SHP77 treated with DMSO at 0.1 percent for 48 hours (cell line): ENCODE results near the gene XNDC1N.
"Not testable (repeated sequence)": the region's sequence is repeated elsewhere in the genome, so short reads cannot be mapped to it uniquely, and the experiment has no call there.

Source experiments
- DNase-seq: peaks from one replicate; lab custom pipeline; 2025; lab: John Stamatoyannopoulos, UW

The XNDC1N gene

DNA sequence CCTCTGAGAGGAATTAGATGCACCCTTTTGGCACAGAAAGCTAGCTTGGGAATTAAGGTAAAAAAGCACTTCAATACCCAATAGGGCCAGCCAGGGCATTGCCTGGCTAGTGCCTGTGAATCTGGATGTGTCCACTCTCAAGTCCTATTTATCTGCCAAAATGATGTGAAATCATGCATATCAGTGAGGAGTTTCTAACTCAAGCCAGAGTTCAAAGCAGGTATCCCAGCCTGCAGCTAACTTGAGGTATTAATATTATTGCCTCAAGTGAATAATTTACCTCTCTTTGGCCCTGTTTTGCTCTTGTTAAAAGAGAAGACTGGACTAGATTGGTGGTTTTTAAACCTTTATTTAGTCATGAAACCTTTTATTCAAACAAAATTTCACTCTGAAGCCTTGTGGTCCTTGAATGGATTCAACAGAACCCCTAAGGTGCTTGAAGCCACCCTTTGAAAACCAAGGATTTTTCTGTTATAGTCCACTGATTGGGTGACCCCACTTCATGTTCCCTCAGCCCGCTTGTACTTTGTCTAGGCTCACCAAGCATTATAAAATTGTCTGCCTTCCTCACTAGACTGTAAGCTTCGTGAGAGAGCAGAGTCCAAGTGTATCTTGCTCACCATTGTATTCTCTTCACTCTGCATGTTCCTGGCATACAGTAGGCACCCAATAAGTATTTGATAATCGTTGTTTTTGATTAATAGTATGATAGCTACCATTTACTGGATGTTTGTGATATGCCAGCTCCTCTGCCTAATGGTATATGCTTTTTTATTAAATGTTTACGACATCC, 4.9 kb upstream of the XNDC1N start:
- DNase-seq: no peak

DNA sequence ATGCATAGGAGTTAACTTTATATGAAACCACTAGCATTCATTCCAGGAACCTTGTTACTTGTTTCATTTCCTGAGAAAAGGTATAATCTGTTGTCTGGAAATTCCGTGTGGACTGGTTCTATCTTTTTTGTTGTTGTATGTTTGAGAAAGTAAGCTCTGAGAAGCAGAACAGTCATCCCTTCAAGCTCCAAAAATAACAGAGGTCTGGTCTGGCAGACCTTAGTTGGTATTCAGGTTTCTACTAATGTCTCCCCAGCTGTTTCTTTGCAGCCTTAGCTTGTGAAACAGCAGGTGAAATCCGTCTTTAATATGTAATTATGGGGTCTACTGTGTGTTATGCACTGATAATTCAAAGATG, 2.8 kb upstream of the XNDC1N start:
- DNase-seq: no peak

DNA sequence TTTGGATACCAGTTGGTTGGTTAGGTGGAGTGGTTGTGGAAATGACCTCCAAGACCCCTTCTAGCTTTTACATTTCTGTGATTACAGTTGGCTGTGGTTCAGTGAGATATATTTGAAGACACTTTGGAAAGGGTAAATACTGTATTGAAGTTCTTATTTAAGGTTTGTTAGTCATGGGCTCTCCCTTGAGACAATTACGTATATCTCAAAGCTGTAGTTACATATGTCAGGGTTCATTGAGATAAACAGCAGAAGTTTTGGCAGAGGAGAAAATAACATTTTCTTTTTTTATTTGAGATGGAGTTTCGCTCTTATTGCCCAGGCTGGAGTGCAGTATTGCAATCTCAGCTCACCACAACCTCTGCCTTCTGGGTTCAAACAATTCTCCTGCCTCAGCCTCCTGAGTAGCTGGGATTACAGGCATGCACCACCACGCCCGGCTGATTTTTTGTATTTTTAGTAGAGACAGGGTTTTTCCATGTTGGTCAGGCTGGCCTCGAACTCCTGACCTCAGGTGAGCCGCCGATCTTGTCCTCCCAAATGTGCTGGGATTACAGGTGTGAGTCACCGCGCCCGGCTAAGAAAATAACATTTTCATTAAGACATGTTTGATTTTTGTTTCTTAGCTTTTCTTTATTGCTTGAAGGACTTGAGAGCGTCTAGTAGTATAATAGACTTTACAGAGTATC, 2.3 kb upstream of the XNDC1N start:
- DNase-seq: no peak

DNA sequence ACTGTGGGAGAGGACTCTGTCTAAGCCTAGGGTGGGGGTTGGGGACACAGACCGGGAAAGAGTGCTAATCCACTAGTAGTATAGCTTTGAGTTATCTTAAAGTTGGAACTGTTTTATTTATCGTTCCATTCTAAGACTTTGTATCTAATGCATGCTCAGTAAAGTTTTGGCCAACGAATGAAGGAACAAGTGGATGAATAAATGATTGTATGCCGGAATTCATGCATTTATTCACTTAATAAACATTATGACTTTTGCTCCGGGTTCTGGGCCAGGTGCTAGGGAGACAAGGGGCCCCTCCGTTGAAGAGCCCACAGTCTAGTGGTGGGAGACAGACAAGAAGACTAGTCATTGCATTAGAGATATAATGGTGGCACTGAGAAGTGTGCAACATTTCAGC, 1.1 kb upstream of the XNDC1N start:
- DNase-seq: no peak

DNA sequence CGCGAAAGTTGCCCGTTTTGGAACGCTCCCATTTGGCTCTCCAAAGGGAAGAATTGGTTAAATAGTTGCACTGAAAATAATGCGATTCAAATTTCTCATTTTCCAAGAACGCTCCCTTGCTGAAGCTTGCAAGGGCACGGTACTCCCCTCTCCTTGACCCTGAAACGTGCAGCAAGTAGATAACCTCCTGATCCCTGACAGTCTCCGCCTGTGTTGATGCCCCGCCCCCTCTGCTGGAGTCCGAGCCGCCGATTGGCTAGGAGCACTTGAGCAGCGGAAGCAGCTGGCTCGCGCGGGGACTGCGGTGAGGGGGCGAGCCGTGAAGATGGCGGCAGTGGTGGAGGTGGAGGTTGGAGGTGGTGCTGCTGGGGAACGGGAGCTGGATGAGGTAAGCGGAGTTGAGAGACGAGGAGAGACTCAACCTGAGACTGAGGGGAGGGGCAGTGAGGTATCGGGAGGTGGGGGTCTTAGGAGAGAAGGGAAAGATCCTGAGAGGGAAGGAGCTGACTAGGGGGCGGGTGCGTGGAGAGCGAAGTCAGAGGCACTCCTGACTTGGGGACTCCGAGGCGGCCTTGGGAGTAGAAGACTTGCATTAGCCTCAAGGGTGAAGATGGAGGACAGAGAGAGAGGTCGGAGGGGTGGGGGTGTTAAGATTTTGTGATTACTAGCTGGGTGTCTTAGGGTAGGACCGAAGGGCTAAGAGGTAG, 496 bp upstream of the XNDC1N start, which contains the start of gene RNF121:
TSS of gene RNF121 (plus strand) at position 310 of the 707 bp plus-strand sequence. CDS start at position 326, 16 bp downstream.
- peak; percentile 98 for DNase-seq

DNA sequence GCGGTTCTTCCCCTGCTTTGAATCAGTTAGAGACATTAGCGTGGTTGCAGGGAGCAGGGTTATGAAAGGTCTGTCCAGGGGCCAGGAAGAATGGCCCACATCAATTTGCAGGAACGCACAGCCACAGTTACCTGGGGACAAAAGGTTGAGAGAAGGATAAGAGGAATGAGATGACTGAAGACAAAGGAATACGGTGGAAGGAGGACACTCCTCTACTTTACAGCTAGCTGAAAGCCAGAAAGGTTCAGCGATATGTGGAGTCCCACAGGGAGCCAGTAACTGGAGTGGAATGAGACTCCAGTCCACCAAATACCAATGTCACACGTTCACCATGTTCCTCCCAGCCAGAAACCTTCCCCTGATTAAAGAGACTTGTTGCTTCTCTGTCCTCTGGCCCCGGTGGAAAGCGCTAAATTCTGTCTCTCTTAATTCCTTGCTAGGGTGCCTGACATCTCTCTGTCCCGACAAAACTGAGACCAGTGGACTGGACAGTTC, 10.7 kb downstream of the XNDC1N start:
- no peak for DNase-seq

DNA sequence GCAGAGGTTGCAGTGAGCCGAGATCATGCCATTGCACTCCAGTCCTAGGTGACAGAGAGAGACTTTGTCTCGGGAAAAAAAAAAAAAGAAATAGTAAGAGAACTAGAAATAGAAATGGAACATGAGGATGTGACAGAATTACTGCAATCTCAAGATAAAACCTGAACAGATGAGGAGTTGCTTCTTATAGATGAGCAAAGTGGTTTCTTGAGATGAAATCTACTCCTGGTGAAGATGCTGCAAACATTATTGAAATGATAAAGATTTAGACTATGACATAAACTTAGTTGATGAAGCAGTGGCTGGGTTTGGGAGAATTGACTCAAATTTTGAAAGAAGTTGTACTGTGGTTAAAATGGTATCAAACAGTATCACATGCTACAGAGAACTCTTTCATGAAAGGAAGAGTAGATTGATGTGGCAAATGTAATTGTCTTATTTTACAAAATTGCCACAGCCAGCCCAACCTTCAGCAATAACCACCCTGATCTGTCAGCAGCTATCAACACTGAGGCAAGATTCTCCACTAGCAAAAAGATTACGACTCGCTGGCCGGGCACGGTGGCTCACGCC, 13.7 kb downstream of the XNDC1N start:
- DNase-seq: no peak

DNA sequence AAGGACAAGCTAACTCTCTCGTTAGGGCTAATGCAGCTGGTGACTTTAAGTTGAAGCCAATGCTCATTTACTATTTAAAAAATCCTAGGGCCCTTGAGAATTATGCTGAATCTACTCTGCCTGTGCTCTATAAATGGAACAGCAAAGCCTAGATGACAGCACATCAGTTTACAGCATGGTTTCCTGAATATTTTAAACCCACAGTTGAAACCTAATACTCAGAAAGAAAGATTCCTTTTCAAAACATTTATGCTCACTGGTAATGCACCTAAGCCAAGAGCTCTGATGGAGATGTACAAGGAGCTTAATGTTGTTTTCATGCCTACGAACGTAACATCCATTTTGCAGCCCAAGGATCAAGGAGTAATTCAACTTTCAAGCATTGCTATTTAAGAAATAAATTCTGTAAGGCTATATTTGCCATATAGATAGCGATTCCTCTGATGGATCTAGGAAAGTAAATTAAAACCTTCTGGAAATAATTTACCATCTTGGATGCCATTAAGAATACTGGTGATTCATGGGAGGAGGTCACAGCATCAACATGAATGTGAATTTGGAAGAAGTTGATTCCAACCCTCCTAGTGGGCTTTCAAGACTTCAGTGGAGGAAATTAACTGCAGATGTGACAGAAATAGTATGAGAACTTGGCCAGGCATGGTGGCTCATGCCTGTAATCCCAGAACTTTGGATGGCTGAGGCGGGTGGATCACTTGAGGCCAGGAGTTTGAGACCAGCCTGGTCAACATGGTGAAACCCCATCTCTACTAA, 14.5 kb downstream of the XNDC1N start:
- no peak for DNase-seq

DNA sequence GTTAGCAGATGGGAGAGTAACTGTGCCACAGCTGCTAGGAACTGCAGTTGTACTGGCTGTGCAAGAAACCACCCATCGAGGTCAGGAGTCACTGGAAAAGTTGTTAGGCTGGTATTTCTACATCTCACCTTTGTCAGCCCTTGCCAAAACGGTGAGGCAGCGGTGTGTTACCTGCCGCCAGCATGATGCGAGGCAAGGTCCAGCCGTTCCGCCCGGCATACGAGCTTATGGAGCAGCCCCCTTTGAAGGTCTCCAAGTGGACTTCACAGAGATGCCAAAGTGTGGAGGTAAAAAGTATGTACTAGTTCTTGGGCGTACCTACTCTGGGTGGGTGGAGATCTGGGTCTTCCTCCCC, 16.4 kb downstream of the XNDC1N start:
- not testable (repeated sequence) for DNase-seq

DNA sequence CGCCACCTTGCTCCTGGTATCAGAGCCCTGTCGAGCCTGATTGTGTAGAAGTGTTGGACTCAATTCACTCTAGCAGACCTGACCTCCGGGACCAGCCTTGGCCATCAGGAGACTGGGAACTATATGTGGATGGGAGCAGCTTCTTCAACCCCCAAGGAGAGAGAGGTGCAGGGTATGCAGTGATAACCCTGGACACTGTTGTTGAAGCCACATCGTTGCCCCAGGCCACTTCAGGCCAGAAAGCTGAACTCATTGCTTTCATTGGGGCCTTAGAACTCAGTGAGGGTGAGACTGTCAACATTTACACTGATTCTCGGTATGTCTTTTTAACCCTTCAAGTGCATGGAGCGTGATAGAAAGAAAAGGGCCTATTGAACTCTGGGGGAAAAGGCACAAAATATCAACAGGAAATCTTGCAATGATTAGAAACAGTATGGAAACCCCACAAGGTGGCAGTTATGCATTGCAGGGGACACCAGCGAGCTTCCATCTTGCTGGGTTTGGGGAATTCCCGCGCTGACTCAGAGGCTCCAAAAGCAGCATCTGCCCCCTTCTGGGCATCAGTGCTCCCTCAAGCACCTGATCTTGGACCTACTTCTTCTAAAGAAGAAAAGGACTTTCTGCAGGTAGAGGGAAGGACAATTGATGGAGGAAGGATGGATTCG, 16.9 kb downstream of the XNDC1N start:
- DNase-seq: not testable (repeated sequence)

DNA sequence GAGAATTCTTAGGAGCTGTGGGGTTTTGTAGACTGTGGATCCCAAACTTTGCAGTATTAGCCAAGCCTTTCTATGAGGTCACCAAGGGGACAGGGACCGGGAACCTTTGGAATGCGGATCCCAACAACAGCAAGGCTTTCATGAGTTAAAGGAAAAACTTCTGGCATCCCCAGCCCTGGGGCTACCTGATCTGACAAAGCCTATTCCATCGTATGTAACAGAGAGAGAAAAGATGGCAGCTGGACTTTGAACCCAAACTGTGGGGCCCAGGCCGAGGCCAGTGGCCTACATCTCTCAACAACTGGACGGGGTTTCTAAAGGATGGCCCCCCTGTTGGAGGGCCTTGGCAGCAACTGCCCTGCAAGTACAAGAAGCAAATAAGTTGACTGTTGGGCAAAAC, 17.6 kb downstream of the XNDC1N start:
- DNase-seq: not testable (repeated sequence)

DNA sequence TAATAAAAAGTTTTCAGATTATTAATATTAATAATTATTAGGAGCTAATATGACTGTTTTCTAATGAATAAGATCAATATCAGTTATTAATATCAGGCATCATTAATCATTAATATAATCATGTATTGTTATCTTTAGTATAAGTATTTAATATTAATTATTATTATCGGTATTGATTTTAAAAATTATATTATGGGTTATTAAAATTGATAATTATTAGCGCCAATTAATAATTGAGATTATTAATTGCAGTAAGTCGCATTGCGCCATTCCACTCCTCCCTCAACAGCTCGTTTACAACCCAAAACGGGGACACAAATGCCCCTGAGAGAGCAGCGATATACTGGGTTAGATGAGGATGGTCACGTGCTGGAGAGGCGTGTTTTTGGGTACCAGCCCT, 20.2 kb downstream of the XNDC1N start:
- DNase-seq: no peak

DNA sequence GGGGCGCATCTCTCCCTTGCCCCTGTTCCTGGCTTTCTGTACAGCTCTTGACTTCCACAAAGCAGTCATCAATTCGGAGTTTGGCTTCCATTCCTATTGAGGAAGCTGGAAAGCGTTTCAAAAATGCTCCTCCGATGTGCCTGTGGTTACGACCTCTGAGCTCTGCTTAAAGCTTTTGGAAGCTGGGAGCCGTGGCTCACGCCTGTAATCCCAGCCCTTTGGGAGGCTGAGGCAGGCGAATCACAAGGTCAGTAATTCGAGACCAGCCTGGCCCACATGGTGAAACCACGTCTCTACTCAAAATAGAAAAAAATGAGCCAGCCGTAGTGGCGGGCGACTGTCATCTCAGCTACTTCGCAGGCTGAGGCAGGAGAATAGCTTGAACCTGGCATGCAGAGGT, 27.3 kb downstream of the XNDC1N start:
- not testable (repeated sequence) for DNase-seq

DNA sequence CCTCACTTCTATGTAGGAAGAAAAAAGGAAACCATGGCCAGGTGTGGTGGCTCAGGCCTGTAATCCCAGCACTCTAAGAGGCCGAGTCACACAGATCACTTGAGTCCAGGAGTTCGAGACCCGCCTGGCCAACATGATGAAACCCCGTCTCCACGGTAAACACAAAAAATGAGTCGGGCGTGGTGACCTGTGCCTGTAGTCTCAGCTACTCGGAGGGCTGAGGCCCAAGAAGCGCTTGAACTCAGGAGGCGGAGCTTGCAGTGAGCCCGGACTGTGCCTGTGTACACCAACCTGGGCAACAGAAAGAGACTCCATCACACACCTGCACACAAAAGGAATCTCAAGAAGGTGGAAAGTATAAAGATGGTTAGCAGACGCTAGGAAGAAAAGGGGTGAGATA, 32.4 kb downstream of the XNDC1N start:
- no peak for DNase-seq

DNA sequence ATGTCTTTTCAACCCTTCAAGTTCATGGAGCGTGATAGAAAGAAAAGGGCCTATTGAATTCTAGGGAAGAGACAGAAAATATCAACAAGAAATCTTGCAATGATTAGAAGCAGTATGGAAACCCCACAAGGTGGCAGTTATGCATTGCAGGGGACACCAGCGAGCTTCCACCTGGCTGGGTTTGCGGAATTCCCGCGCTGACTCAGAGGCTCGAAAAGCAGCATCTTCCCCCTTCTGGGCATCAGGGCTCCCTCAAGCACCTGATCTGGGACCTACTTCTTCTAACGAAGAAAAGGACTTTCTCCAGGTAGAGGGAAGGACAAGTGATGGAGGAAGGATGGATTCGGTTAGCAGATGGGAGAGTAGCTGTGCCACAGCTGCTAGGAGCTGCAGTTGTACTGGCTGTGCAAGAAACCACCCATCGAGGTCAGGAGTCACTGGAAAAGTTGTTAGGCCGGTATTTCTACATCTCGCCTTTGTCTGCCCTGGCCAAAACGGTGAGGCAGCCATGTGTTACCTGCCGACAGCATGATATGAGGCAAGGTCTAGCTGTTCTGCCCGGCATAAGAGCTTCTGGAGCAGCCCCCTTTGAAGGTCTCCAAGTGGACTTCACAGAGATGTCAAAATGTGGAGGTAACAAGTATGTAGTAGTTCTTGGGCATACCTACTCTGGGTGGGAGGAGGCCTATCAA, 39.1 kb downstream of the XNDC1N start:
- not testable (repeated sequence) for DNase-seq

DNA sequence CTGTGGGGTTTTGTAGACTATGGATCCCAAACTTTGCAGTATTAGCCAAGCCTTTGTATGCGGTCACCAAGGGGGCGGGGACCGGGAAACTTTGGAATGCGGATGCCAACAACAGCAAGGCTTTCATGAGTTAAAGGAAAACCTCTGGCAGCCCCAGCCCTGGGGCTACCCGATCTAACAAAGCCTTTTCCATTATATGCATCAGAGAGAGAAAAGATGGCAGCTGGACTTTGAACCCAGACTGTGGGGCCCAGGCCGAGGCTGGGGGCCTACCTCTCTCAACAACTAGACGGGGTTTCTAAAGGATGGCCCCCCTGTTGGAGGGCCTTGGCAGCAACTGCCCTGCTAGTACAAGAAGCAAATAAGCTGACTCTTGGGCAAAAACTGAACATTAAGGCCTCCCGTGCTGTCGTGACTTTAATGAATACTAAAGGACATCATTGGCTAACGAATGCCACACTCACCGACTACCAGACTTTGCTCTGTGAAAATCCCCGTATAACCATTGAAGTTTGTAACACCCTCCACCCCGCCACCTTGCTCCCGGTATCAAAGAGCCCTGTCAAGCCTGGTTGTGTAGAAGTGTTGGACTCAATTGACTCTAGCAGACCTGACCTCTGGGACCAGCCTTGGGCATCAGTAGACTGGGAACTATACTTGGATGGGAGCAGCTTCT, 39.9 kb downstream of the XNDC1N start:
- not testable (repeated sequence) for DNase-seq

DNA sequence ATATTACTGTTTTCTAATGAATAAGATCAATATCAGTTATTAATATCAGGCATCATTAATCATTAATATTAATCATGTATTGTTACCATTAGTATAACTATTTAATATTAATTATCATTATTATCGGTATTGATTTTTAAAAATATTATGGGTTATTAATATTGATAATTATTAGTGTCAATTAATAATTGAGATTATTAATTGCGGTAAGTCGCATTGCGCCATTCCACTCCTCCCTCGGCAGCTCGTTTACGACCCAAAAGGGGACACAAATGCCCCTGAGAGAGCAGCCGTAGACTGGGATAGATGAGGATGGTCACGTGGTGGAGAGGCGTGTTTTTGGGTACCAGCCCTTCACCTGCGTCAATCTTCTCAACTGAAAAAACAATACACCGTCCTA, 42.6 kb downstream of the XNDC1N start:
- DNase-seq: not testable (repeated sequence)
